AG09309 (cell line): Measurements from ENCODE around the gene RASSF8.

Experiments
- DNase-seq: peaks from one replicate; pipeline ENCODE4 v3.0.0-alpha.2; 2010; ENCODE audit warnings: low read depth
- H3K4me3 ChIP-seq: 2 replicates; pipeline ENCODE4 v1.5.1; 2011; ENCODE audit warnings: mild to moderate bottlenecking, low read depth, low read length, moderate library complexity; ENCODE audit not compliant: control insufficient read depth
- TF ChIP-seq, protein P1 (sequence below): IDR thresholded peaks from 2 replicates; pipeline ENCODE4 v1.5.1; 2011; ENCODE audit warnings: mild to moderate bottlenecking, low read depth, low read length, inconsistent platforms; ENCODE audit not compliant: insufficient read depth, control insufficient read depth; ENCODE audit errors: missing control alignments

Gene RASSF8

DNA sequence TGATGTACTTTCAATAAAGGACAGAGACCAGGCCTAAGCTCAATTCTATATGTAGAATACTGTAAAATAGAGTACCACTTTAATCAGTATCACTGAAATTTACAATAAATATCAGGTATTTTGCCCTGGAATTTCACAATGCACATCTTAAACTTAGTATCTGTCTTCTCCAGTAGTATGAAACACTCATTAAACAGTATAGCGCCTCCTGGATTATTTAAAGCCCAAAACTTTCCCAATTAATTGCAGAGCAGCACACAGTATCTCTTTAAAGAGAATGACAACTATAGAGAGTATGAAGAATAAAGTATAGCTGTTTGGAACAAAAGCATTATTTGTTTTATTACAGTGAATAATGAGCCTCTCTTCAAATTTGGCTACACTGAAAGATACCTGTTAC lies 86.1 kb downstream of the RASSF8 start:
- no peak for DNase-seq
- no peak overlapping the region for H3K4me3 ChIP-seq
- TF ChIP-seq, protein P1, sequence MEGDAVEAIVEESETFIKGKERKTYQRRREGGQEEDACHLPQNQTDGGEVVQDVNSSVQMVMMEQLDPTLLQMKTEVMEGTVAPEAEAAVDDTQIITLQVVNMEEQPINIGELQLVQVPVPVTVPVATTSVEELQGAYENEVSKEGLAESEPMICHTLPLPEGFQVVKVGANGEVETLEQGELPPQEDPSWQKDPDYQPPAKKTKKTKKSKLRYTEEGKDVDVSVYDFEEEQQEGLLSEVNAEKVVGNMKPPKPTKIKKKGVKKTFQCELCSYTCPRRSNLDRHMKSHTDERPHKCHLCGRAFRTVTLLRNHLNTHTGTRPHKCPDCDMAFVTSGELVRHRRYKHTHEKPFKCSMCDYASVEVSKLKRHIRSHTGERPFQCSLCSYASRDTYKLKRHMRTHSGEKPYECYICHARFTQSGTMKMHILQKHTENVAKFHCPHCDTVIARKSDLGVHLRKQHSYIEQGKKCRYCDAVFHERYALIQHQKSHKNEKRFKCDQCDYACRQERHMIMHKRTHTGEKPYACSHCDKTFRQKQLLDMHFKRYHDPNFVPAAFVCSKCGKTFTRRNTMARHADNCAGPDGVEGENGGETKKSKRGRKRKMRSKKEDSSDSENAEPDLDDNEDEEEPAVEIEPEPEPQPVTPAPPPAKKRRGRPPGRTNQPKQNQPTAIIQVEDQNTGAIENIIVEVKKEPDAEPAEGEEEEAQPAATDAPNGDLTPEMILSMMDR = no peak

DNA sequence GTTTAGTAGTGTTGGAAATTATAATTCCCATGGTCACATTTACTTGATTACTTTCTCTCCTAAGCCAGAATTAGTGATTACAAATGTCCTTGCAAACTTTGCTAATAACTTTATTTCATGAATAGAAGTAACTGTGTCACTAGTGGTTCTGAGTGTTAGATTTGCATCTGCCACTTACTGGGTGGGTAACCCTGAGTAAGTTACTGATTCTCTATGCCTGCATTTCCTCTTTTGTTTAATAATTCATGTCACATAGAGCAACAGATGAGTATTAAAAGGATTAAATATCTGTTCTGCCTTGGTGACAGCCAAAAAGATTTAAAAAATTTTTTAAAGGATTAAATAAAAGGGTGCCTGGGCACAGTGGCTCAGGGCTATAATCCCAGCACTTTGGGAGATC lies 87.7 kb downstream of the RASSF8 start:
- no peak overlapping the region for H3K4me3 ChIP-seq
- DNase-seq = no peak
- TF ChIP-seq, protein P1 = no peak

DNA sequence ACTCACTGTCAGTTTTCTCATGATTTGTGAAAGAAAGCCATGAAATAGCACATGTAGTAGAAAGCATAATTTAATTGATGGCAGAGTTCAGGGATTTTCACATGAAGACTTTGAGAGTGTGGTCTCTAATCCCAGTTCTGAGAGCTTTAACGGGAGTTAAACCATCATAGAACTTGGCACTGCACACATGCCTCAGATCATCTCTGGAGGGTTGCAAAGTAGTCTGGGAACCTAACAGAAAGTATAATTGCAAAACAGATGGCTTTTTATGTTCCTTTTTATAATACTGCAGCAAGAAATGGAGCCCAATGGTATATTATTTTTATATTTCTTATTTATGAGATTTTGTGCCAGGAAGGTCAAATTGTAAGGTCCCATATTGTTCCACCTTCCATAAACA lies 88.4 kb downstream of the RASSF8 start:
- DNase-seq = no peak
- TF ChIP-seq, protein P1 = no peak
- H3K4me3 ChIP-seq = no peak overlapping the region

DNA sequence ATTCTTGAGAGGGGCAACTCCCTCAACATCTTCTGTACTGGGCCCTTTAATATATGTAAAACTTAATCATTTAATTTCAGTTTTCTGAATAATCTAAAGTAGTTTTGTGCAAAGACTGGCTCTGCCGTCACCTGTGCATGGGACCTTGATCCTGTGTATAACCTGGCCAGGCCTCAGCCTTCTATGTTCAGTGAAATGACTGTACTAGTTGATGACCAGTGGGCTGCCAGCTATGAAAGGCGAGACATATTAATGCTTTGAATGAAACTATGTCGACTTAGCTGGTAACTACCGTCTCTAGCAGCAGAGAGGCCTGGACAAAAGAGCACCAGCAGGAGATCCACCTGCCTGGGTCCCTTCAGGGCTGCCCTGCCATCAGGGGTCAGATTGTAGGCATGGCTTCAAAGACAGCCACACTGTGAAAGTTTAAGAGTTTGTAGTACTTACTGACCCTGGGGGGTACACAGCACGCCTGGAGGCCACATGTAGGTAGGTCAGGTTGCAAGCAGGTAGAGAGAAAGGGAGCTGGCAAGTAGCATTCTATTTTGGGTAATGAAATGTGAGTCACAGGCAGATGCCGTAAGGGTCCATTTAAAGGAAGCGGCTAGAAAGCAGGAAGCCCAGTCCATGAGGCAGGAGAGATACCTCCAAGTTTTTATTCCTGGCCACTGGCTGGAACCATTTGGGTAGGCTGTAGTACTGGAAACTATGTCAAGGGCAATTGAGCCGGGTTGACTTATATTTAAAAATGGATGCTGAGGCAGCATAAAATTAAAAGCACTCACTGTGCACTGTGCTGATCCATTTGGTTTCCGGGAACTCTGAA lies 89.1 kb downstream of the RASSF8 start:
- TF ChIP-seq, protein P1 = no peak
- H3K4me3 ChIP-seq = no peak overlapping the region
- no peak for DNase-seq

DNA sequence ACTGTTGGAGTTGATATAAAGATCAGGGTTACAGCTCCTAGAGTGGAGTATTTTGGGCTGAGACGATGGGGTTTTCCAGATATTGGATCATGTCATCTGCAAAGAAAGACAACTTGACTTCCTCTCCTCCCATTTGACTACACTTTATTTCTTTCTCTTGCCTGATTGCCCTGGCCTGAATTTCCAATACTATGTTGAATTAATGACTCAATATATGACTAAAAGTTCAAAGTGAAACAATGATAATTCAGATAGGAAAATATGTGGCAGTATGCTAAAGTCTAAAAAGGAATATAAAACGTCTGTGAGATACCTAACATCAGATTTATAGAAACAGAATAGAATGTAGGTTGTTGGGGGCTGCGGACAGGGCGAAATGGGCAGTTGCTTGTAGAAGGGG lies 94.2 kb downstream of the RASSF8 start:
- TF ChIP-seq, protein P1 = no peak
- H3K4me3 ChIP-seq = no peak overlapping the region

DNA sequence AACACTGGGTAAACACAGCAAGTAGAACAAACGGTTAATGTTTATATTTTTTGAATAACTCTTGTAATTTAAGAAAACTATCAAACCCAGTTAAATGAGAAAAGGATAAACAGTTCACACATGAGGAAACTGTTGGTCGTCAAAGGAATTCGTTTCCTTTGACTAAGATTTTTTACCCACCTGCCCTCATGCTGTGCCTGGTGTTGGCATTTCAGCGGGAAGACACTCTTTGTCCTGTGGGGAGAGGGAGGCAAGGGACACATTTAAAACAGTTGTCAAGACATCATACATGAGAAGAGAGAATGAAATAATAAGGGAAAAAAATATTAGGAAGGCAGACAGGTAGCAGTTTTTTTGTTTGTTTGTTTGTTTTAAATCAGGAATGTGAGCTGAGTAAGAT lies 95.9 kb downstream of the RASSF8 start:
- H3K4me3 ChIP-seq = no peak overlapping the region
- TF ChIP-seq, protein P1 = no peak
- no peak for DNase-seq

More for the DNA sequence above, 94.2 kb downstream of the RASSF8 start:
- DNase-seq = no peak

DNA sequence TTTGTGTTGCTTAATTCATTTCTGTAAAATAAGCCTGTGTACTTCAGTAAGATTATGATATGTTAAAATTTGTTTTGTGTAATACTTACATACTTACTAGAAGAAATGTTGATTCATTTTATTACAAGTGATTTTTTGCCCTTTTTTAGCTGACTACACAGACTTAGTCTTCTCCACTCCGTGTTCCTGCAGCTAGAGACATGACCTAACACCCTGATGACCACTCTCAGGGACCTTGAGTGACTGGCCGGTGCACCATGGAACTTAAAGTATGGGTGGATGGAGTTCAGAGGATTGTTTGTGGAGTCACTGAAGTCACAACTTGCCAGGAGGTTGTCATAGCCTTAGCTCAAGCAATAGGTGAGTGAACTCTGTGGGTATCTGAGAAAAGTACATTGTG lies 96.6 kb downstream of the RASSF8 start:
- DNase-seq = no peak
- TF ChIP-seq, protein P1 = no peak
- no peak overlapping the region for H3K4me3 ChIP-seq
